ENCODE measurements around the gene XYLT2. TPM values are rescaled to one million over a fixed set of nuclear protein-coding genes. Genes with fewer than 3 reads are reported as not detected.

Gene XYLT2
- total and polyA plus RNA-seq, 9 of the 15 experiments (the other 6 are each of a cell fraction or from before 2014, with no cell fraction given) = 0.63 to 9.1 (median 4.3) TPM

- Histone ChIP-seq H4K20me1 (replicated peaks; ENCODE audit: control insufficient read depth, insufficient read depth, low read length) (no peaks in the 10 kb centered on the region), H3K4me2 (ENCODE audit: insufficient read depth, low read length) (no peak overlapping the region), H3K9me1 (ENCODE audit: control insufficient read depth, insufficient read depth, low read length) (no peaks in the 10 kb centered on the region), H3K9me3 (replicated peaks; ENCODE audit: control insufficient read depth, insufficient read depth, low read depth, low read length) (no peaks in the 10 kb centered on the region), H3K79me2 (ENCODE audit: control insufficient read depth, insufficient read depth, low read length) (no peaks in the 10 kb centered on the region), H3K4me3 (no peak overlapping the region), H3K27me3 (ENCODE audit: control insufficient read depth in 2 of 2, insufficient read depth in 2 of 2, low read length in 2 of 2) (peaks cover 25 to 56% of the 10 kb centered on the region in 2 experiments), H2AFZ (ENCODE audit: low read depth, low read length) (no peak overlapping the region), H3K36me3 (ENCODE audit: control insufficient read depth, insufficient read depth, low read length) (no peaks in the 10 kb centered on the region), H3K27ac (ENCODE audit: extremely low read depth, low read depth, low read length) (no peak overlapping the region), H3K4me1 (replicated peaks in 1 of 2; ENCODE audit: control insufficient read depth in 2 of 2, insufficient read depth in 2 of 2, low read length in 2 of 2) (peaks cover 0 to 3% of the 10 kb centered on the region in 2 experiments; a peak in 2 of 5 replicates), H3K9ac (ENCODE audit: insufficient read depth in 1 of 2, low read depth in 2 of 2, low read length in 2 of 2) (no peak overlapping the region)
- no peak for TF ChIP-seq GTF2E2 (tag; IDR thresholded peaks at IDR 0.05)
- TF ChIP-seq MEF2A (IDR thresholded peaks at IDR 0.05; ENCODE audit: control insufficient read depth, low read depth, low read length) = no peak
- TF ChIP-seq RBM17 (IDR thresholded peaks at IDR 0.05; ENCODE audit: borderline replicate concordance, low read depth, low read length) = no peak
- TF ChIP-seq THRA (IDR thresholded peaks at IDR 0.05) = no peak
- no peak for TF ChIP-seq NFE2 (IDR thresholded peaks at IDR 0.05; ENCODE audit: low read depth)
- TF ChIP-seq ZNF12 (CRISPR knock-in tag; IDR thresholded peaks at IDR 0.05) = no peak
- BruUV-seq (replicated peaks) = no TSS peak
- intact Hi-C loops (cut with micrococcal nuclease) = no loop called here
- ChIA-PET POLR2A (interaction anchor here (0.8 kb wide), 1 partner anchor 20 kb away, joined by 3 read pairs; no protein-coding TSS in a partner anchor), CTCF (ENCODE audit: low intra/inter-chr PET ratio) (no interaction called here)
- ATAC-seq (no peak), DNase-seq (ENCODE audit: extremely low read depth in 1 of 4, low spot score in 3 of 4) (no peak), FAIRE-seq (no peak)
- in situ Hi-C loops (cut with MboI) = no loop called here
- 26% methylated on average over 21 of the region's 21 CpGs for WGBS (ENCODE audit: insufficient coverage, low coverage, missing lambda C conversion rate)
Observed at GRCh38 chr17:50328363-50329325, 17.3 kb upstream of the XYLT2 start.

All from K562 (cell line).